NT2/D1 (cell line): ENCODE results near the gene LPO.

Source experiments
- SUZ12 ChIP-seq: IDR thresholded peaks from 2 replicates; pipeline ENCODE4 v1.6.1; 2011; ENCODE audit not compliant: insufficient read length, insufficient read depth; ENCODE audit errors: extremely low read depth
- YY1 ChIP-seq: IDR thresholded peaks from 2 replicates; pipeline ENCODE4 v1.6.1; 2011; ENCODE audit not compliant: insufficient read length, insufficient read depth
- ZNF274 ChIP-seq: IDR thresholded peaks from 2 replicates; pipeline ENCODE4 v1.6.1; 2011; ENCODE audit warnings: mild to moderate bottlenecking, low read depth, low read length

DNA sequence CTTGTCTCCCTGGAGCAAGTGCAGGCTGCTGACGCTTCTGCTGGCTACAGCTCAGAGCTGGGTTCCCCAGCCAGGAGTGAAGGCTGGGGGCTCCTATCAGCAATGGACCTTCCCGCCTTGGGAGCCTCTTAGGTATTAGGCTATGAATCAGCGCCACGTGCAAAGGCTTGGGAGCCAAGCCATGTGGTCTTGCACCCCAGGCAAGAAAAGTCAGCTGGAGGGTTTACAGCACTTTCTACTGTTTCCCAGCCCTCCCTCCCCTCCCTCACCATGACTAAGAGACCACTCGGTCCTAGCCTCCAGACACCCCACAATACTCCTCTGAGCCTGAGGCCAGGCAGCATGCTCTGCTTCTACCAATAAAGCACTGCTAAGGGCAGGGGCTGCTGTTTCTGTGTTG is 33.6 kb upstream of the LPO start:
- TF ChIP-seq ZNF274 (no peak), SUZ12 (no peak), YY1 (no peak)
